Thymus (tissue), 11 donors: ENCODE data around the gene PARD3. TPM values are rescaled to one million over a fixed set of nuclear protein-coding genes. Genes with fewer than 3 reads are reported as not detected.

Experiments
- DNase-seq, 9 donors: peaks; one replicate each; pipeline ENCODE4 v3.0.0-alpha.2; 2013; ENCODE audit warnings: low spot score in 9 of 9, low read depth in 6 of 9, missing footprints in 1 of 9
- H3K27ac ChIP-seq, 2 donors: one replicate each; pipeline ENCODE4 v1.5.1; 2013; ENCODE audit warnings: control low read depth in 1 of 2, low read depth in 1 of 2, low read length in 1 of 2, mild to moderate bottlenecking in 1 of 2, moderate library complexity in 1 of 2
- H3K27me3 ChIP-seq, 2 donors: one replicate each; pipeline ENCODE4 v1.5.1; 2013; ENCODE audit warnings: low read length in 1 of 2; ENCODE audit not compliant: control insufficient read depth in 2 of 2, insufficient read depth in 1 of 2
- H3K36me3 ChIP-seq, 2 donors: one replicate each; pipeline ENCODE4 v1.5.1; 2013; ENCODE audit warnings: low read length in 1 of 2, mild to moderate bottlenecking in 1 of 2, moderate library complexity in 1 of 2; ENCODE audit not compliant: control insufficient read depth in 2 of 2, insufficient read depth in 2 of 2
- H3K4me1 ChIP-seq, 2 donors: one replicate each; pipeline ENCODE4 v1.5.1; 2013; ENCODE audit warnings: low read length in 2 of 2; ENCODE audit not compliant: control insufficient read depth in 2 of 2, insufficient read depth in 2 of 2
- H3K4me3 ChIP-seq, 2 donors: one replicate each; pipeline ENCODE4 v1.5.1; 2013; ENCODE audit warnings: low read length in 2 of 2, control low read depth in 1 of 2, mild to moderate bottlenecking in 1 of 2
- H3K9me3 ChIP-seq, 2 donors: one replicate each; pipeline ENCODE4 v1.5.1; 2013; ENCODE audit warnings: low read length in 1 of 2, mild to moderate bottlenecking in 1 of 2; ENCODE audit not compliant: control insufficient read depth in 2 of 2, insufficient read depth in 1 of 2
- WGBS: extraction: QIAGEN DNeasy Blood & Tissue Kit; methylation state at CpG from one replicate; pipeline ENCODE4 v1.1.7; 2013; 5-methylcytosine and 5-hydroxymethylcytosine counted together
- polyA plus RNA-seq: library from polyadenylated mRNA; stranded (reverse); fragments of 200-250 nt; gene quantifications from one replicate; pipeline ENCODE4 v1.2.3, GENCODE V29; 2013
- total RNA-seq: library from RNA; stranded (reverse); fragments of 120-200 nt; gene quantifications from one replicate; pipeline ENCODE4 v1.2.4, GENCODE V29; 2013
- donor health status: healthy.

PARD3 gene
- total and polyA plus RNA-seq, 2 donors = 13.3 to 23.5 TPM

- peak overlapping the region in 1 of 2 donors; percentile 52 for H3K27ac ChIP-seq
- H3K4me1 ChIP-seq = peaks cover 5 to 20% of the 10 kb centered on the region in 2 donors
- no peaks in the 10 kb centered on the region for H3K9me3 ChIP-seq
- 51% methylated on average over 19 of the region's 19 CpGs for WGBS
- peaks cover 10 to 19% of the 10 kb centered on the region in 2 donors for H3K27me3 ChIP-seq
- peak in 4 of 9 donors; percentile 34 to 76 (median 54) for DNase-seq
- H3K4me3 ChIP-seq = peak overlapping the region; percentile 22 to 34
- no peaks in the 10 kb centered on the region for H3K36me3 ChIP-seq
These were observed 6.0 kb downstream of the PARD3 start for GRCh38 chr10:34808801-34809745.

GRCh38 chr10:34808336-34808735, 6.8 kb downstream of the PARD3 start:
- 97% methylated on average over 4 of the region's 4 CpGs for WGBS
- peaks cover 0 to 13% of the 10 kb centered on the region in 2 donors for H3K4me1 ChIP-seq
- no peak overlapping the region for H3K27ac ChIP-seq

GRCh38 chr10:34804306-34804705, 10.8 kb downstream of the PARD3 start:
- no peaks in the 10 kb centered on the region for H3K9me3 ChIP-seq
- H3K4me1 ChIP-seq = peaks cover 0 to 7% of the 10 kb centered on the region in 2 donors
- peaks cover 0 to 4% of the 10 kb centered on the region in 2 donors for H3K27me3 ChIP-seq
- no peak for DNase-seq
- no peak overlapping the region for H3K4me3 ChIP-seq
- no peak overlapping the region for H3K27ac ChIP-seq
- no peaks in the 10 kb centered on the region for H3K36me3 ChIP-seq
- 85% methylated on average over 1 of the region's 1 CpG for WGBS

More at GRCh38 chr10:34808336-34808735, 6.8 kb downstream of the PARD3 start:
- no peaks in the 10 kb centered on the region for H3K36me3 ChIP-seq
- no peak for DNase-seq
- H3K4me3 ChIP-seq = no peak overlapping the region
- H3K27me3 ChIP-seq = peaks cover 4 to 12% of the 10 kb centered on the region in 2 donors
- H3K9me3 ChIP-seq = no peaks in the 10 kb centered on the region

- Histone ChIP-seq H3K4me3 (no peak overlapping the region), H3K27me3 (no peaks in the 10 kb centered on the region), H3K36me3 (no peaks in the 10 kb centered on the region), H3K4me1 (no peaks in the 10 kb centered on the region), H3K27ac (no peak overlapping the region), H3K9me3 (no peaks in the 10 kb centered on the region)
- no peak for DNase-seq
- 74% methylated on average over 5 of the region's 5 CpGs for WGBS
These were observed 12.4 kb downstream of the PARD3 start for GRCh38 chr10:34802692-34803091.

GRCh38 chr10:34801097-34801733, 13.9 kb downstream of the PARD3 start:
- no peaks in the 10 kb centered on the region for H3K36me3 ChIP-seq
- H3K4me1 ChIP-seq = no peaks in the 10 kb centered on the region
- 87% methylated on average over 7 of the region's 7 CpGs for WGBS
- no peak for DNase-seq
- no peak overlapping the region for H3K27ac ChIP-seq
- no peaks in the 10 kb centered on the region for H3K9me3 ChIP-seq
- no peak overlapping the region for H3K4me3 ChIP-seq
- H3K27me3 ChIP-seq = no peaks in the 10 kb centered on the region

- Histone ChIP-seq H3K4me3 (no peak overlapping the region), H3K9me3 (no peaks in the 10 kb centered on the region), H3K27me3 (no peaks in the 10 kb centered on the region), H3K36me3 (no peaks in the 10 kb centered on the region), H3K27ac (no peak overlapping the region), H3K4me1 (no peaks in the 10 kb centered on the region)
- no peak for DNase-seq
- 82% methylated on average over 5 of the region's 5 CpGs for WGBS
These were observed 14.5 kb downstream of the PARD3 start for GRCh38 chr10:34800624-34801023.

- peaks cover 0 to 5% of the 10 kb centered on the region in 2 donors for H3K4me1 ChIP-seq
- H3K4me3 ChIP-seq = no peak overlapping the region
- H3K27ac ChIP-seq = no peak overlapping the region
- no peaks in the 10 kb centered on the region for H3K27me3 ChIP-seq
- no peaks in the 10 kb centered on the region for H3K9me3 ChIP-seq
- DNase-seq = no peak
- 96% methylated on average over 4 of the region's 4 CpGs for WGBS
- H3K36me3 ChIP-seq = no peaks in the 10 kb centered on the region
These were observed 16.4 kb downstream of the PARD3 start for GRCh38 chr10:34798654-34799053.

- H3K36me3 ChIP-seq = no peaks in the 10 kb centered on the region
- no peaks in the 10 kb centered on the region for H3K27me3 ChIP-seq
- H3K9me3 ChIP-seq = no peaks in the 10 kb centered on the region
- 92% methylated on average over 6 of the region's 6 CpGs for WGBS
- no peak for DNase-seq
- H3K27ac ChIP-seq = no peak overlapping the region
- peaks cover 0 to 16% of the 10 kb centered on the region in 2 donors for H3K4me1 ChIP-seq
- H3K4me3 ChIP-seq = no peak overlapping the region
These were observed 17.9 kb downstream of the PARD3 start for GRCh38 chr10:34797155-34797554.

GRCh38 chr10:34796133-34796532, 19.0 kb downstream of the PARD3 start:
- Histone ChIP-seq H3K9me3 (no peaks in the 10 kb centered on the region), H3K27me3 (no peaks in the 10 kb centered on the region), H3K36me3 (no peaks in the 10 kb centered on the region), H3K4me1 (peaks cover 0 to 23% of the 10 kb centered on the region in 2 donors), H3K4me3 (no peak overlapping the region), H3K27ac (no peak overlapping the region)
- DNase-seq = no peak
- WGBS = 96% methylated on average over 1 of the region's 1 CpG
